A549 (cell line): ENCODE results near the gene WBP11. TPM values are rescaled to one million over a fixed set of nuclear protein-coding genes. Genes with fewer than 3 reads are reported as not detected.

Experiments used
- CBX8 ChIP-seq: fragments of 200-600 bp; sonication (generic); IDR thresholded peaks from 2 replicates; pipeline ENCODE4 v1.6.1; 2016
- CHD4 ChIP-seq: fragments of 200-600 bp; sonication (generic); IDR thresholded peaks from 2 replicates; pipeline ENCODE4 v1.6.1; 2016; ENCODE audit warnings: antibody characterized with exemption, mild to moderate bottlenecking, borderline replicate concordance
- E2F6 ChIP-seq: IDR thresholded peaks from 2 replicates; pipeline ENCODE4 v1.6.1; 2012; ENCODE audit warnings: low read depth, borderline replicate concordance
- EHMT2 ChIP-seq: fragments of 200-600 bp; sonication (generic); IDR thresholded peaks from 2 replicates; pipeline ENCODE4 v1.6.1; 2016; ENCODE audit warnings: antibody characterized with exemption, low read depth, mild to moderate bottlenecking, moderate library complexity
- EP300 ChIP-seq, 2 experiments: fragments of >200 bp; sonication (Bioruptor Twin); formaldehyde crosslinking; IDR thresholded peaks; 2 replicates in 1 of 2; 3 replicates in 1 of 2; pipeline ENCODE4 v1.6.1; 2016 to 2017
- ESRRA ChIP-seq: fragments of 150-350 bp; IDR thresholded peaks from 2 replicates; pipeline ENCODE4 v1.6.1; 2014; ENCODE audit warnings: mild to moderate bottlenecking, low read length, borderline replicate concordance
- FOSB ChIP-seq: fragments of 250-450 bp; sonication (Bioruptor Pico); IDR thresholded peaks from 2 replicates; pipeline ENCODE4 v1.5.0; 2020; ENCODE audit warnings: mild to moderate bottlenecking, moderate library complexity
- FOXS1 ChIP-seq: fragments of 250-450 bp; sonication (Bioruptor Pico); IDR thresholded peaks from 2 replicates; pipeline ENCODE4 v1.5.0; 2020; ENCODE audit warnings: mild to moderate bottlenecking, moderate library complexity
- HDAC2 ChIP-seq: fragments of 200-600 bp; sonication (generic); IDR thresholded peaks from 2 replicates; pipeline ENCODE4 v1.6.1; 2016
- HES2 ChIP-seq: fragments of >200 bp; sonication (Bioruptor Twin); formaldehyde crosslinking; IDR thresholded peaks from 2 replicates; pipeline ENCODE4 v1.6.1; 2016
- HEYL ChIP-seq: fragments of 250-450 bp; sonication (Bioruptor Pico); IDR thresholded peaks from 2 replicates; pipeline ENCODE4 v1.8.0; 2021; ENCODE audit warnings: mild to moderate bottlenecking, moderate library complexity
- HOXA7 ChIP-seq: fragments of 250-450 bp; sonication (Bioruptor Pico); IDR thresholded peaks from 2 replicates; pipeline ENCODE4 v1.5.0; 2020; ENCODE audit warnings: mild to moderate bottlenecking, moderate library complexity
- HOXB13 ChIP-seq: fragments of 250-450 bp; sonication (Bioruptor Pico); IDR thresholded peaks from 2 replicates; pipeline ENCODE4 v1.5.0; 2020; ENCODE audit warnings: low read depth, mild to moderate bottlenecking, moderate library complexity
- KDM5A ChIP-seq: fragments of 200-600 bp; sonication (generic); IDR thresholded peaks from 2 replicates; pipeline ENCODE4 v1.6.1; 2016; ENCODE audit warnings: antibody characterized with exemption, mild to moderate bottlenecking
- MAFK ChIP-seq: fragments of 450-650 bp; IDR thresholded peaks from 2 replicates; pipeline ENCODE4 v1.6.1; 2014; ENCODE audit not compliant: partially characterized antibody
- NFE2L2 ChIP-seq: fragments of 150-350 bp; conservative IDR thresholded peaks from 2 replicates; pipeline ENCODE4 v1.6.1; 2014; ENCODE audit warnings: low read length
- NR3C1 ChIP-seq: fragments of >200 bp; sonication (Bioruptor Twin); formaldehyde crosslinking; IDR thresholded peaks from 3 replicates; pipeline ENCODE4 v1.6.1; 2017
- PBX3 ChIP-seq: IDR thresholded peaks from 2 replicates; pipeline ENCODE4 v1.6.1; 2012
- PHF8 ChIP-seq: fragments of 200-600 bp; sonication (generic); IDR thresholded peaks from 2 replicates; pipeline ENCODE4 v1.6.1; 2016; ENCODE audit warnings: low read depth, mild to moderate bottlenecking, antibody characterized with exemption, moderate library complexity, borderline replicate concordance
- POLR2A ChIP-seq: IDR thresholded peaks from 2 replicates; pipeline ENCODE4 v1.6.1; 2012; ENCODE audit warnings: mild to moderate bottlenecking, low read length
- RAD21 ChIP-seq, 2 experiments: fragments of >200 bp in 1 of 2; sonication (Bioruptor Twin) in 1 of 2; formaldehyde crosslinking in 1 of 2; IDR thresholded peaks in 1 of 2; conservative IDR thresholded peaks in 1 of 2; 2 replicates in 1 of 2; 3 replicates in 1 of 2; pipeline ENCODE4 v1.6.1; 2012 to 2018; ENCODE audit warnings: inconsistent platforms in 1 of 2
- RARB ChIP-seq: fragments of 250-450 bp; sonication (Bioruptor Pico); IDR thresholded peaks from 2 replicates; pipeline ENCODE4 v1.8.0; 2021; ENCODE audit warnings: mild to moderate bottlenecking, moderate library complexity
- RFX5 ChIP-seq: fragments of 450-650 bp; IDR thresholded peaks from 2 replicates; pipeline ENCODE4 v1.7.1; 2014; ENCODE audit warnings: antibody characterized with exemption, mild to moderate bottlenecking, moderate library complexity
- SREBF2 ChIP-seq: fragments of 450-650 bp; IDR thresholded peaks from 2 replicates; pipeline ENCODE4 v1.6.1; 2014; ENCODE audit warnings: mild to moderate bottlenecking, moderate library complexity
- TP53 ChIP-seq: fragments of 250-450 bp; sonication (Bioruptor Pico); IDR thresholded peaks from 2 replicates; pipeline ENCODE4 v1.5.0; 2021; ENCODE audit warnings: mild to moderate bottlenecking, moderate library complexity
- ZC3H11A ChIP-seq: fragments of 450-650 bp; IDR thresholded peaks from 2 replicates; pipeline ENCODE4 v1.6.1; 2014; ENCODE audit warnings: antibody characterized with exemption, mild to moderate bottlenecking
- ZFP36 ChIP-seq: fragments of 450-650 bp; IDR thresholded peaks from 2 replicates; pipeline ENCODE4 v1.6.1; 2014; ENCODE audit warnings: borderline replicate concordance; ENCODE audit not compliant: partially characterized antibody
- ZSCAN20 ChIP-seq: fragments of 250-450 bp; sonication (Bioruptor Pico); IDR thresholded peaks from 2 replicates; pipeline ENCODE4 v1.8.0; 2022; ENCODE audit warnings: mild to moderate bottlenecking, moderate library complexity
- polyA plus RNA-seq, 4 experiments: library from polyadenylated mRNA; depleted of rRNA in 3 of 4; stranded (reverse); fragments of >200 nt; fragmentation: RNase III in 1 of 4; extraction: RNeasy Plus Mini Kit Qiagen cat#74134 plus additional on column Dnase treatment in 1 of 4; gene quantifications; 2 replicates in 3 of 4; 3 replicates in 1 of 4; pipeline ENCODE4 v1.2.3, GENCODE V29; 2011 to 2017
- TF ChIP-seq, protein P1 (sequence below): fragments of 250-450 bp; sonication (Bioruptor Pico); IDR thresholded peaks from 2 replicates; pipeline ENCODE4 v1.5.0; 2020; ENCODE audit warnings: low read depth, mild to moderate bottlenecking, moderate library complexity
- TF ChIP-seq, protein P2 (sequence below): fragments of 200-600 bp; sonication (generic); IDR thresholded peaks from 2 replicates; pipeline ENCODE4 v1.6.1; 2016; ENCODE audit warnings: antibody characterized with exemption, mild to moderate bottlenecking, moderate library complexity

Gene WBP11
- polyA plus RNA-seq, 2 of the 4 experiments (the other 2 are of a cell fraction) = 45.7 to 50.3 TPM

- no peak for TF ChIP-seq KDM5A
- no peak for TF ChIP-seq NFE2L2
- TF ChIP-seq HOXB13 (CRISPR knock-in tag) = 0 out of 2 replicates have a peak, but pooled peaks have one; percentile 37
- TF ChIP-seq EP300 (IDR thresholded peaks at IDR 0.05) = peak; percentile 43 to 50; a peak in 2 of 5 replicates
- peak; percentile 88; the same call in 1 of the 2 replicates for TF ChIP-seq TP53
- TF ChIP-seq RFX5 = no peak
- TF ChIP-seq ZC3H11A = no peak
- TF ChIP-seq HEYL = no peak
- no peak for TF ChIP-seq NR3C1
- no peak for TF ChIP-seq ZSCAN20 (CRISPR knock-in tag)
- TF ChIP-seq HES2 = no peak
- TF ChIP-seq CBX8 = no peak
- TF ChIP-seq EHMT2 = no peak
- TF ChIP-seq FOXS1 (CRISPR knock-in tag) = no peak
- TF ChIP-seq FOSB (CRISPR knock-in tag) = peak; percentile 93
- TF ChIP-seq, protein P1, sequence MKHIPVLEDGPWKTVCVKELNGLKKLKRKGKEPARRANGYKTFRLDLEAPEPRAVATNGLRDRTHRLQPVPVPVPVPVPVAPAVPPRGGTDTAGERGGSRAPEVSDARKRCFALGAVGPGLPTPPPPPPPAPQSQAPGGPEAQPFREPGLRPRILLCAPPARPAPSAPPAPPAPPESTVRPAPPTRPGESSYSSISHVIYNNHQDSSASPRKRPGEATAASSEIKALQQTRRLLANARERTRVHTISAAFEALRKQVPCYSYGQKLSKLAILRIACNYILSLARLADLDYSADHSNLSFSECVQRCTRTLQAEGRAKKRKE (CRISPR knock-in tag) = no peak
- peak; percentile 98 for TF ChIP-seq POLR2A
- TF ChIP-seq PHF8 = peak; percentile 81; the same call in 1 of the 2 replicates
- peak; percentile 56; the same call in 1 of the 2 replicates for TF ChIP-seq PBX3
- no peak for TF ChIP-seq HDAC2
- peak; percentile 85; the same call in 1 of the 2 replicates for TF ChIP-seq HOXA7 (CRISPR knock-in tag)
- TF ChIP-seq SREBF2 = no peak
- TF ChIP-seq CHD4 = no peak
- no peak for TF ChIP-seq RAD21 (conservative IDR thresholded peaks at IDR 0.05 in 1 of 2, IDR thresholded peaks at IDR 0.05 in 1 of 2)
- TF ChIP-seq, protein P2, sequence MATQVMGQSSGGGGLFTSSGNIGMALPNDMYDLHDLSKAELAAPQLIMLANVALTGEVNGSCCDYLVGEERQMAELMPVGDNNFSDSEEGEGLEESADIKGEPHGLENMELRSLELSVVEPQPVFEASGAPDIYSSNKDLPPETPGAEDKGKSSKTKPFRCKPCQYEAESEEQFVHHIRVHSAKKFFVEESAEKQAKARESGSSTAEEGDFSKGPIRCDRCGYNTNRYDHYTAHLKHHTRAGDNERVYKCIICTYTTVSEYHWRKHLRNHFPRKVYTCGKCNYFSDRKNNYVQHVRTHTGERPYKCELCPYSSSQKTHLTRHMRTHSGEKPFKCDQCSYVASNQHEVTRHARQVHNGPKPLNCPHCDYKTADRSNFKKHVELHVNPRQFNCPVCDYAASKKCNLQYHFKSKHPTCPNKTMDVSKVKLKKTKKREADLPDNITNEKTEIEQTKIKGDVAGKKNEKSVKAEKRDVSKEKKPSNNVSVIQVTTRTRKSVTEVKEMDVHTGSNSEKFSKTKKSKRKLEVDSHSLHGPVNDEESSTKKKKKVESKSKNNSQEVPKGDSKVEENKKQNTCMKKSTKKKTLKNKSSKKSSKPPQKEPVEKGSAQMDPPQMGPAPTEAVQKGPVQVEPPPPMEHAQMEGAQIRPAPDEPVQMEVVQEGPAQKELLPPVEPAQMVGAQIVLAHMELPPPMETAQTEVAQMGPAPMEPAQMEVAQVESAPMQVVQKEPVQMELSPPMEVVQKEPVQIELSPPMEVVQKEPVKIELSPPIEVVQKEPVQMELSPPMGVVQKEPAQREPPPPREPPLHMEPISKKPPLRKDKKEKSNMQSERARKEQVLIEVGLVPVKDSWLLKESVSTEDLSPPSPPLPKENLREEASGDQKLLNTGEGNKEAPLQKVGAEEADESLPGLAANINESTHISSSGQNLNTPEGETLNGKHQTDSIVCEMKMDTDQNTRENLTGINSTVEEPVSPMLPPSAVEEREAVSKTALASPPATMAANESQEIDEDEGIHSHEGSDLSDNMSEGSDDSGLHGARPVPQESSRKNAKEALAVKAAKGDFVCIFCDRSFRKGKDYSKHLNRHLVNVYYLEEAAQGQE = no peak
- TF ChIP-seq RARB (CRISPR knock-in tag) = no peak
- no peak for TF ChIP-seq ESRRA
- TF ChIP-seq ZFP36 = peak; percentile 1
- TF ChIP-seq MAFK = peak; percentile 99
- TF ChIP-seq E2F6 = peak; percentile 67; the same call in 1 of the 2 replicates
Measured at GRCh38 chr12:14770496-14771461, 32.5 kb downstream of the WBP11 start (continued).
